ENCODE measurements around the gene OGFOD2.

DNA sequence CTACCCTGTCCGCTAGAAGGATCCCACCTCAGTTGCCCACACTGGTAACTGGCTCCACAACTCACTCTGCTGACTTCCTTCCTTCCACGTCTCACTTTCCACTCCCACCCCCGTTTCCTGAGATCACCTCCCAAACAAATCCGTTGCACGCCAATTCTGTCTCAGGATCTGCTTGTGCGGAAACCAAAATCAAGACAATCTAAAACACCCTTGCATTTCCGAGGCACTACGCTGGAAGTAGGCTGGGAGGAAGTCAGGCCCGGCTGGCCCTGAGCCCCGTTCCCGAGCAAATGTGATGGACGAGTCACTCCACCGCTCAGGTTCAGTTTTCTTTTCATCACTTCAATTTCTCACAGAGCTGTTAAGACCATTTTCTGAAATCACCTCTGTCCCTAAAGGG, 31.8 kb upstream of the OGFOD2 start:
- TF ChIP-seq, protein P1, sequence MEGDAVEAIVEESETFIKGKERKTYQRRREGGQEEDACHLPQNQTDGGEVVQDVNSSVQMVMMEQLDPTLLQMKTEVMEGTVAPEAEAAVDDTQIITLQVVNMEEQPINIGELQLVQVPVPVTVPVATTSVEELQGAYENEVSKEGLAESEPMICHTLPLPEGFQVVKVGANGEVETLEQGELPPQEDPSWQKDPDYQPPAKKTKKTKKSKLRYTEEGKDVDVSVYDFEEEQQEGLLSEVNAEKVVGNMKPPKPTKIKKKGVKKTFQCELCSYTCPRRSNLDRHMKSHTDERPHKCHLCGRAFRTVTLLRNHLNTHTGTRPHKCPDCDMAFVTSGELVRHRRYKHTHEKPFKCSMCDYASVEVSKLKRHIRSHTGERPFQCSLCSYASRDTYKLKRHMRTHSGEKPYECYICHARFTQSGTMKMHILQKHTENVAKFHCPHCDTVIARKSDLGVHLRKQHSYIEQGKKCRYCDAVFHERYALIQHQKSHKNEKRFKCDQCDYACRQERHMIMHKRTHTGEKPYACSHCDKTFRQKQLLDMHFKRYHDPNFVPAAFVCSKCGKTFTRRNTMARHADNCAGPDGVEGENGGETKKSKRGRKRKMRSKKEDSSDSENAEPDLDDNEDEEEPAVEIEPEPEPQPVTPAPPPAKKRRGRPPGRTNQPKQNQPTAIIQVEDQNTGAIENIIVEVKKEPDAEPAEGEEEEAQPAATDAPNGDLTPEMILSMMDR (IDR thresholded peaks at IDR 0.05; ENCODE audit: low read length) = no peak
- no peak for TF ChIP-seq EZH2 (IDR thresholded peaks at IDR 0.05; ENCODE audit: borderline replicate concordance, low read length)
